ENCODE results near the gene PHPT1. TPM values are rescaled to one million over a fixed set of nuclear protein-coding genes. Genes with fewer than 3 reads are reported as not detected.
A peak's percentile ranks its signal among the peaks of the same experiment; 100 is the strongest.
"Not testable (repeated sequence)": the region's sequence is repeated elsewhere in the genome, so short reads cannot be mapped to it uniquely, and the experiment has no call there.

The PHPT1 gene
- total RNA-seq, 1 donor from 2014 or later = 74.4 TPM

- no peak for ATAC-seq
These were observed 12.8 kb downstream of the PHPT1 start for GRCh38 chr9:136861874-136862457.

GRCh38 chr9:136862849-136863622, 13.8 kb downstream of the PHPT1 start:
- no peak for ATAC-seq

- no peak for ATAC-seq
These were observed 14.5 kb downstream of the PHPT1 start for GRCh38 chr9:136863623-136864273.

DNA sequence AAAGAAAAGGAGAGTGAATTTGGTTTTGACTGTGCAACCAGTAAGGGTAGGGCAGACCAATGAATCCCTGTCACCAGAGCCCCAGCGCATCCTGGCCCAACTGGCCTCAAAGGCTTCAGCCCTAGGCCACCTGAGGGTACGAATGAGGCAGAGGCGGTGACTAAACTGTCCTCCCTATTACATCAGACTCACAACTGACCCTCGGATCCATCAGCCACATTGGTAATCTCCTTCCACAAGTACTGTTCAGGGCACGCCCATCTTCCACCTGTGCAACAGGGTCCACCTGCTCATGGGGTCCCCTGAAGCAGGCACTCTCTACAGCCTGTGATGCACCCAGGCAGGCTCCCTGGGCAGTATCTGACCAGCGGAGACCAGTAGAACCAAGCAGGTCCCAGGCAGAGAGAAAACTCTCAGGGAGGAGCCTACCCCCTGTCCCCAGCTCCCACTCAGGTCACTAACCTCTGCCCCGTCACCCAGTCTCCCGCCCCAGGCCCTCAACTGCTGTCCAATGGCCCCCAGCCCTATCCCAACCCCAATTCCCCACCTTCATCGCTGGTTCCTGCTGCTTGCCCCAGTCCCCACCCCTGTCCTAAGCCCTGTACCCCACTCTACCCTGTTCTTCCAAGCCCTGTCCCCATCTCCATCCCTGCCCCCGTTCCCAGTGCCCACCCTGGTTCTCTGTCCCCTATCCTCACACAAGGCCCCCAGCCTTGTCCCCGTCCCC, 16.0 kb downstream of the PHPT1 start:
- peak; percentile 8 for ATAC-seq

- peak; percentile 30 for ATAC-seq
These were observed 16.5 kb downstream of the PHPT1 start for GRCh38 chr9:136865768-136866103.

- not testable (repeated sequence) for ATAC-seq
These were observed 17.8 kb downstream of the PHPT1 start for GRCh38 chr9:136866898-136867421.

- no peak for ATAC-seq
These were observed 18.3 kb downstream of the PHPT1 start for GRCh38 chr9:136867480-136867879.

- no peak for ATAC-seq
These were observed 18.7 kb downstream of the PHPT1 start for GRCh38 chr9:136867917-136868316.

GRCh38 chr9:136868644-136869043, 19.4 kb downstream of the PHPT1 start:
- no peak for ATAC-seq

- not testable (repeated sequence) for ATAC-seq
These were observed 20.4 kb downstream of the PHPT1 start for GRCh38 chr9:136869611-136870010.

DNA sequence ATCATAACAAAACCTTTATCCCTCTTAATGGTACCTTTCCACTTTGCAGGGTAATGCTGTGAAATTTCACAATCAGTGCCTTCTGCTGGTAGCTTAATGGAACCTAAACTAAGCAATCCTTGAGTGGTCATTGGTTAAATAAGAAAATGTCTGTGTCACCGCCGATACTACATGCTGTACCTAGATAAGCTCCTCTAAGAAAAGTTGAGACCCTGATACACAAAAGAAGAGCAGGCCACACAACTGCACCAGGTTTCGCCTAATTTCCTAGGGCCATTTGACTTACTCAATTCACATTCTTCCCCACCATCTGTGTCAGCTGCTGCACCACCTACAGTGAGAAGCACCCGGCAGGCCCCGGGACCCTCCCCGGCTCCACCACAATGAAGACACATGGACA, 25.9 kb downstream of the PHPT1 start:
- no peak for ATAC-seq

DNA sequence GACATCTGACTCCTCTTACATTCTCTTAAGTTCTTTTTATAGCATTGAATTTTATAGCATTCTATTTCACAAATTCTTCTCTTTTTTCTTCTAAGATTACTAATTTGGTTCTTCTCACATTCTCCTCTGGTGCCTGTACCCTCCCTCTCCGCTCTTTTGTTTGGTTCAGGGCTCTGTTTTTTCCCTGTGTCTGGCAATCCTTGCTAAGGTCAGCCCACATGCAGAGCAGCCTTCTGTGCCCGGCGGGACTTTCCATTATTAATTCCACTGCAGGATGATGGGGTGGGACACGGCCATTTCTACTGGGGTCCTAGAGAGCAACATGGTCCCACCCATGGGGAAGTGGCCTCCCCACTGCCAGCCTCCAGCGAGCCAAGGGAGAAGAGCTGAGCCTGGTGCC, 27.3 kb downstream of the PHPT1 start:
- ATAC-seq = peak; percentile 7

GRCh38 chr9:136880651-136881050, 31.4 kb downstream of the PHPT1 start:
- ATAC-seq = no peak

DNA sequence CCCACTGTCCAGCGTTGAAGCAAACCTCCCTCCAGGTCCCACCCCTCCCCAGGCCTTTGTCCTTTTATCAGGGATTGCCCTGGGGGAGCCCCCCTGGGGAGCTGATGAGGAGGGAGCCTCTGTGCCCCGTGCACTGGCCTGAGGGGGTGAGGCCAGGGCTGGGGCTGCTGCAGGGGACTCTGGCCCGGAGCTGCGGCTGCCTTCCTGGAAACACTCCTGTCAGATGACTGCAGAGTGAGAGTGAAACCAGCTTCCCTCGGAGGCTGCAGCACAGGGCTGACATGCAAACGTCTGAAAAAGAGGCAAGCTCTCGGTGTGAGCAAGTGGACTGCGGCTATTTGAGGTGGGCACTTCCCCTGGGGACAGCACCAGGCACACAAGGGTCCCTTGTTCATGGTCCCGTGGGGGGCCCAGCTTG, 32.5 kb downstream of the PHPT1 start:
- ATAC-seq = peak; percentile 17

GRCh38 chr9:136882109-136882946, 33.1 kb downstream of the PHPT1 start:
- ATAC-seq = peak; percentile 83

- ATAC-seq = not testable (repeated sequence)
These were observed 33.7 kb downstream of the PHPT1 start for GRCh38 chr9:136882947-136883283.

- ATAC-seq = not testable (repeated sequence)
These were observed 34.5 kb downstream of the PHPT1 start for GRCh38 chr9:136883670-136884069.

GRCh38 chr9:136885950-136886578, 36.9 kb downstream of the PHPT1 start, which contains the start of gene TRAF2:
Gene TRAF2, plus strand, starts transcription at chr9:136886516. Its CDS starts 12,225 bp downstream, at chr9:136898741.
- ATAC-seq = peak; percentile 93

DNA sequence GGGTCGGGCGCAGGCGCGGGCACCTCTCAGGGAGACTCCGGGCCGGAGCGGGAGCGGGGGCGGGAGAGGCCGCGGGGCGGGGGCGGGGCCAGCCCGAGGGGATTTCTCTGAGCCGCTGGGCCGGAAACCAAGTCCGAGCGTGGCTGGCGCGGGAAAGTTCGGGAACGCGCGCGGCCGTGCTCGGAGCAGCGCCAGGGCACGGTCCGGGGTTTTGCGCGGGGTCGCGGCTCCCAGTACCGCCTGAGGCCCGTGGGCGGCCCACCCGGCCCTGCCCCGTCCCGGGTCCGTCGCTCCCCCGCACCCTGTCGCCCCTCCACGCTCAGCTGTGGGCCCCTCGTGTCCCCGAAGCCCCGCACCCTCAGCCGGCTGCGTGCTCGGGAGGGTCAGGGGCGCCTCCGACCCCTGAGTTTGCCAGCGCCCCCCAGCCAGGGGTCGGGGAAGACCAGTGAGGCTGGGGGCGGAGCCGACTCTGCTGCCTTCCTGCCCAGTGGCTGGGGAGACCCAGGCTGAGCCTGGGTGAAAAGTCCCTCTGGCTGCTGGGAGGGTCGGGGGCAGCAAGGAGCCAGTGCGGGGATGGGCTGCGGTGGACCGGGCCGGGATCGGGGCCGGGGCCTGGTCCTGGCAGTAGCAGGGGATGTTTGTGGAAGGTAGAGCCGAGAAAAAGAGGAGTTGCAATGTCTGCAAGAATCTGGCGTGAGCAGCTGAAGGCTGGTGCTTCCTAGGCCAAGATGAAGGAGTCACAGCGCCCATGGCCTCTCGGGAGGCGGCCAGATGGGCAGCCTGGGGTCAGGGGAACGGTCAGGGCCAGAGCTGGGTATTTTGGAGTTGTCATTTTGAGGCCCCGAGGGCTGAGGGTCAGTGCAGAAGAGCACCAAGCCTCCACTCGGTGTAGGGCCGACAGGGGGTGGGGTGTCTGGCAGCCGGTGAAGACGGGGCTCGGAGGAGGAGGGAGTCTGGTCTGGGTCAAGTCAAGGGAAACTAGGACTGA, 37.7 kb downstream of the PHPT1 start:
- ATAC-seq = no peak

GRCh38 chr9:136888454-136888853, 39.2 kb downstream of the PHPT1 start:
- no peak for ATAC-seq
